ENCODE measurements around the gene KIF3A. TPM values are rescaled to one million over a fixed set of nuclear protein-coding genes. Genes with fewer than 3 reads are reported as not detected.
A peak's percentile ranks its signal among the peaks of the same experiment; 100 is the strongest.

Gene KIF3A
- total and polyA plus RNA-seq, 12 donors, result 4.1 to 42.0 (median 10.6) TPM

DNA sequence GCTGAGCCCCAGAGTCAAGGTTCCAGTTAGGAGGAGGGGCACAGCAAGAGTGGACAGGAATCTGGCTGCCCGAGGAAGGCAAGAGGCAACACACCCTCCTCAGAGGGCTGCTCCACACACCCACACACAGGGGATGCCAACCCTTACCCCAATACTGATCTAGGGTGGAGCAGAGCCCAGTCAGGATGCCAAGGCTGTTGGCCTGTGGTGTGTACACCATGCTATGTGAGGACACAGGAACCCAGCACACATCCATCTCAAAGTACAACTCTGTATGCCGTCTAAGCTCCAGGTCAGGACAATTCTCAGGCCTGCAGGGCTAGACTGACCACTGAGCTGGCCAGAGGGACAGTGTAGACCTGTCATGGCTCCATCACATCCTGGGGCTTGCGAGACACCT is 37.1 kb upstream of the KIF3A start:
- DNase-seq, result no peak
- H3K4me3 ChIP-seq, result no peak overlapping the region
- TF ChIP-seq POLR2A (IDR thresholded peaks at IDR 0.05), result no peak
- TF ChIP-seq, protein P1, sequence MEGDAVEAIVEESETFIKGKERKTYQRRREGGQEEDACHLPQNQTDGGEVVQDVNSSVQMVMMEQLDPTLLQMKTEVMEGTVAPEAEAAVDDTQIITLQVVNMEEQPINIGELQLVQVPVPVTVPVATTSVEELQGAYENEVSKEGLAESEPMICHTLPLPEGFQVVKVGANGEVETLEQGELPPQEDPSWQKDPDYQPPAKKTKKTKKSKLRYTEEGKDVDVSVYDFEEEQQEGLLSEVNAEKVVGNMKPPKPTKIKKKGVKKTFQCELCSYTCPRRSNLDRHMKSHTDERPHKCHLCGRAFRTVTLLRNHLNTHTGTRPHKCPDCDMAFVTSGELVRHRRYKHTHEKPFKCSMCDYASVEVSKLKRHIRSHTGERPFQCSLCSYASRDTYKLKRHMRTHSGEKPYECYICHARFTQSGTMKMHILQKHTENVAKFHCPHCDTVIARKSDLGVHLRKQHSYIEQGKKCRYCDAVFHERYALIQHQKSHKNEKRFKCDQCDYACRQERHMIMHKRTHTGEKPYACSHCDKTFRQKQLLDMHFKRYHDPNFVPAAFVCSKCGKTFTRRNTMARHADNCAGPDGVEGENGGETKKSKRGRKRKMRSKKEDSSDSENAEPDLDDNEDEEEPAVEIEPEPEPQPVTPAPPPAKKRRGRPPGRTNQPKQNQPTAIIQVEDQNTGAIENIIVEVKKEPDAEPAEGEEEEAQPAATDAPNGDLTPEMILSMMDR (IDR thresholded peaks at IDR 0.05), result no peak
- intact Hi-C loops (cut with DNase I), result no loop called here
- peaks cover 12 to 17% of the 10 kb centered on the region in 2 donors for H3K4me1 ChIP-seq (replicated peaks in 1 of 2)
- no peaks in the 10 kb centered on the region for H3K36me3 ChIP-seq (replicated peaks in 1 of 2)
- no peaks in the 10 kb centered on the region for H3K9me3 ChIP-seq (replicated peaks in 1 of 3)
- 77 to 90% (median 83%) methylated on average over 2 to 3 of the region's 3 CpGs for WGBS, 4 donors
- peak overlapping the region in 1 of 5 donors; percentile 13 for H3K27ac ChIP-seq
- no peaks in the 10 kb centered on the region for H3K27me3 ChIP-seq

DNA sequence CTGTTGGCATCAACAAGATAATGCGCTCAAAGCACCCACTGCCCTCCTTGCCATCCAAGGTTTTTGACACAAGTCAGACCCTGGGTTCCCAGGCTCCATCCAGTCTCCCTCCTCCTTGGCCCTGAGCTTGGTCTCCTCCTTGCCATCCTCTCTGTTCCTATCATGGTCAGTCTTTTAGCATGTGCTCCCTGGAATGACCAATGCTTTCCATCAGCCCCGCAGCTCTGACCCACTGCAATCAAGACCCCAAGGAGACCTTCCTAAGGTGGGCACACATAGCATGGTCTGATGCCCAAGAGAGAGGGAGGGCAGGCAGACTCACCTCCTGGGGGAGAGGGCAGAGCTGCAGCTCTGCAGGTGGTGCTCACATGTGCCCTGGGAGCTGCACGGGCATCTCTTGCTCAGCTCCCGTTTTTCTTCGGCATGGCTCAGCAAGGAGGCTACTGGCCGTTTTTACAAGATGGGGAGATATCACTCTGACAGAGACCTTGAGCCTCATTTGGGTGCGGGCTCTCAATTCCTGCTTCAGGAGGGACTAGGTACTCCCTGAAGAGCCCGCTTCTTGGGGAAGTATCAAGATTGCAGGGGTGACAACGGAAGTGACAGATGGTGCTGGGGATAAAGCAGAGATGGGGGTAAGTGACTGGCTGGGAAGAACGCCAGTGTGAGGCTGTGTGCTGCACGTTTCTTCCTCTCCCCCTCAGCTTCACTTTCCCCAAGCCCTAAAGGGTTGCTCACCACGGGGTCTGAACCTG is 36.4 kb upstream of the KIF3A start:
- Histone ChIP-seq H3K27ac (no peak overlapping the region), H3K27me3 (no peaks in the 10 kb centered on the region), H3K9me3 (replicated peaks in 1 of 3) (no peaks in the 10 kb centered on the region), H3K4me1 (replicated peaks in 1 of 2) (peaks cover 12 to 17% of the 10 kb centered on the region in 2 donors), H3K4me3 (no peak overlapping the region), H3K36me3 (replicated peaks in 1 of 2) (no peaks in the 10 kb centered on the region)
- no peak for DNase-seq
- TF ChIP-seq, protein P1 (IDR thresholded peaks at IDR 0.05), result no peak
- no peak for TF ChIP-seq POLR2A (IDR thresholded peaks at IDR 0.05)
- 75 to 84% (median 81%) methylated on average over 11 to 12 of the region's 12 CpGs for WGBS, 4 donors
- intact Hi-C loops (cut with DNase I), result no loop called here

DNA sequence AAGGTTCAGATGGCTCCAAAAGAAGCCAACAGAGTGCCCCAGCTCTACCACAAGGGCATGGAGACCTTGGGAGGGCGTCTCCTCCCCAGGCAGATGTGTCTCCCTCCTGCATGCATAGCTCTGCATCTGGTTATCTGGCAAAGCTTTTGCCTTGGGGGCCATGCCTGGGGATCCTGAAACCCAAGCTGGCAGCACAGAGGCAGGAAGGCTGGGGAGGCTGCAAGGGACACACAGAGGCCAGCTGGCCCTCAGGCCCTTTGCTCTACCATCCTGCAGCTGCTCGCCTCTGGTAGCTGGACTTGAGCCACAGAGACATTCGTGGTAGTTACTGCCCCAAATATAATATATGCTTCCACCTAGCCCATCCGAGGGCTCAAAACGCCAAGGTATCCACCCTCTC is 35.8 kb upstream of the KIF3A start:
- DNase-seq, result no peak

DNA sequence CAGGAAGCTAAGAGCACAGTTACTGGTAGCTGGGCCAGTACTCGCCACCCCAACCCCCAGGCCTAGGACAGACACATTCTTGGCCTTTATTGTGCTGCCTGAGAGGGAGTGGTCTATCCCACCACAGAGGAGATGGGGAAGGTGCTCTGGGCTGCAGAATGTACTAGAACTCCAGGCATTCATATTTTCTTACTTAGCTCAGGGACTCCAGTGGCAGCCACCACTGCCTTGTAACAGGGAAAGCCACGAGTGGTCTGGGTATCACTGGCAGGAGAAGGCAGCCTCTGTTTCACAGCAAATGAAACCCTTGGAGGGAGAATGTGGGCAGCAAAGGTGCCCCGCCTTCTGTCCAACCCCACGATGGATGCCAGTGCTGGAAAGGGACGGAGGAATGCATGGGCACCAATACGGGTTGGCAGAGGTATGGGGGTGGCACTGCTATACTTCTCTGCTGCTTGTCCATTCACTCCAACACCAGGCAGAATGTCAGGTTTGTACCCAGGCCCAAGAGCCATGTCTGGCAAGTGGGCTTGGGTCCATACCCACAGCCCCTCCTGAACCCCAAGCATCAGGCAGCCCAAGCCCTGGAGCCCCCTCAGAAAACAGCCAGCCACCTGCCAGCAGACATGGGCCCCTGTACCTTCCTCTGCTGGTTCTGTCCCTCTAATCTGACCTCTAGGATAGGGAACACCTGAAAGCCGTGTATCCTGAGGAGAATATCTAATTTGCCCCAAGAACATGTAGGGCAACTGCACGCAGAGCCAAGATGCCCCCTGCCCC is 35.1 kb upstream of the KIF3A start:
- intact Hi-C loops (cut with DNase I), result no loop called here
- no peak for DNase-seq
- 90 to 97% (median 92%) methylated on average over 6 to 8 of the region's 8 CpGs for WGBS, 4 donors

More for the DNA sequence above, 35.8 kb upstream of the KIF3A start:
- 88 to 100% (median 94%) methylated on average over 3 to 5 of the region's 5 CpGs for WGBS, 4 donors
- no peaks in the 10 kb centered on the region for H3K27me3 ChIP-seq
- no peaks in the 10 kb centered on the region for H3K9me3 ChIP-seq (replicated peaks in 1 of 3)
- intact Hi-C loops (cut with DNase I), result no loop called here
- H3K36me3 ChIP-seq (replicated peaks in 1 of 2), result no peaks in the 10 kb centered on the region
- H3K4me3 ChIP-seq, result no peak overlapping the region
- peaks cover 12 to 20% of the 10 kb centered on the region in 2 donors for H3K4me1 ChIP-seq (replicated peaks in 1 of 2)
- no peak overlapping the region for H3K27ac ChIP-seq
- TF ChIP-seq POLR2A (IDR thresholded peaks at IDR 0.05), result no peak
- TF ChIP-seq, protein P1 (IDR thresholded peaks at IDR 0.05), result no peak

More for the DNA sequence above, 35.1 kb upstream of the KIF3A start:
- TF ChIP-seq POLR2A (IDR thresholded peaks at IDR 0.05), result no peak
- TF ChIP-seq, protein P1 (IDR thresholded peaks at IDR 0.05), result no peak
- Histone ChIP-seq H3K27ac (peak overlapping the region in 2 of 5 donors; percentile 36 to 38), H3K36me3 (replicated peaks in 1 of 2) (no peaks in the 10 kb centered on the region), H3K4me3 (no peak overlapping the region), H3K9me3 (replicated peaks in 1 of 3) (no peaks in the 10 kb centered on the region), H3K4me1 (replicated peaks in 1 of 2) (peaks cover 7 to 18% of the 10 kb centered on the region in 2 donors), H3K27me3 (no peaks in the 10 kb centered on the region)
